ENCODE results near the gene AP1G2. TPM values are rescaled to one million over a fixed set of nuclear protein-coding genes. Genes with fewer than 3 reads are reported as not detected.

Gene AP1G2
- total and polyA plus RNA-seq, 2 of the 13 experiments (the other 11 are each of a cell fraction or from before 2014, with no cell fraction given): 96.9 to 611 TPM

- TF ChIP-seq, protein P1, sequence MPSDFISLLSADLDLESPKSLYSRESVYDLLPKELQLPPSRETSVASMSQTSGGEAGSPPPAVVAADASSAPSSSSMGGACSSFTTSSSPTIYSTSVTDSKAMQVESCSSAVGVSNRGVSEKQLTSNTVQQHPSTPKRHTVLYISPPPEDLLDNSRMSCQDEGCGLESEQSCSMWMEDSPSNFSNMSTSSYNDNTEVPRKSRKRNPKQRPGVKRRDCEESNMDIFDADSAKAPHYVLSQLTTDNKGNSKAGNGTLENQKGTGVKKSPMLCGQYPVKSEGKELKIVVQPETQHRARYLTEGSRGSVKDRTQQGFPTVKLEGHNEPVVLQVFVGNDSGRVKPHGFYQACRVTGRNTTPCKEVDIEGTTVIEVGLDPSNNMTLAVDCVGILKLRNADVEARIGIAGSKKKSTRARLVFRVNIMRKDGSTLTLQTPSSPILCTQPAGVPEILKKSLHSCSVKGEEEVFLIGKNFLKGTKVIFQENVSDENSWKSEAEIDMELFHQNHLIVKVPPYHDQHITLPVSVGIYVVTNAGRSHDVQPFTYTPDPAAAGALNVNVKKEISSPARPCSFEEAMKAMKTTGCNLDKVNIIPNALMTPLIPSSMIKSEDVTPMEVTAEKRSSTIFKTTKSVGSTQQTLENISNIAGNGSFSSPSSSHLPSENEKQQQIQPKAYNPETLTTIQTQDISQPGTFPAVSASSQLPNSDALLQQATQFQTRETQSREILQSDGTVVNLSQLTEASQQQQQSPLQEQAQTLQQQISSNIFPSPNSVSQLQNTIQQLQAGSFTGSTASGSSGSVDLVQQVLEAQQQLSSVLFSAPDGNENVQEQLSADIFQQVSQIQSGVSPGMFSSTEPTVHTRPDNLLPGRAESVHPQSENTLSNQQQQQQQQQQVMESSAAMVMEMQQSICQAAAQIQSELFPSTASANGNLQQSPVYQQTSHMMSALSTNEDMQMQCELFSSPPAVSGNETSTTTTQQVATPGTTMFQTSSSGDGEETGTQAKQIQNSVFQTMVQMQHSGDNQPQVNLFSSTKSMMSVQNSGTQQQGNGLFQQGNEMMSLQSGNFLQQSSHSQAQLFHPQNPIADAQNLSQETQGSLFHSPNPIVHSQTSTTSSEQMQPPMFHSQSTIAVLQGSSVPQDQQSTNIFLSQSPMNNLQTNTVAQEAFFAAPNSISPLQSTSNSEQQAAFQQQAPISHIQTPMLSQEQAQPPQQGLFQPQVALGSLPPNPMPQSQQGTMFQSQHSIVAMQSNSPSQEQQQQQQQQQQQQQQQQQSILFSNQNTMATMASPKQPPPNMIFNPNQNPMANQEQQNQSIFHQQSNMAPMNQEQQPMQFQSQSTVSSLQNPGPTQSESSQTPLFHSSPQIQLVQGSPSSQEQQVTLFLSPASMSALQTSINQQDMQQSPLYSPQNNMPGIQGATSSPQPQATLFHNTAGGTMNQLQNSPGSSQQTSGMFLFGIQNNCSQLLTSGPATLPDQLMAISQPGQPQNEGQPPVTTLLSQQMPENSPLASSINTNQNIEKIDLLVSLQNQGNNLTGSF (CRISPR knock-in tag; IDR thresholded peaks at IDR 0.05): no peak
- no peak for TF ChIP-seq ZNF382 (CRISPR knock-in tag; IDR thresholded peaks at IDR 0.05; ENCODE audit: borderline replicate concordance)
- no peak for TF ChIP-seq ZSCAN21 (CRISPR knock-in tag; IDR thresholded peaks at IDR 0.05; ENCODE audit: borderline replicate concordance)
- TF ChIP-seq EP300 (IDR thresholded peaks at IDR 0.05; ENCODE audit: low read depth in 2 of 2, low read length in 2 of 2): no peak
- peak; percentile 21; the same call in 1 of the 2 replicates for TF ChIP-seq EP300 (CRISPR knock-in tag; IDR thresholded peaks at IDR 0.05; ENCODE audit: borderline replicate concordance)
- TF ChIP-seq ZNF576 (CRISPR knock-in tag; IDR thresholded peaks at IDR 0.05): 0 out of 2 replicates have a peak, but pooled peaks have one; percentile 37
- TF ChIP-seq HCFC1 (IDR thresholded peaks at IDR 0.05; ENCODE audit: low read depth, low read length): no peak
- TF ChIP-seq MXD3 (CRISPR knock-in tag; IDR thresholded peaks at IDR 0.05): no peak
- no peak for TF ChIP-seq SIX4 (CRISPR knock-in tag; IDR thresholded peaks at IDR 0.05)
- TF ChIP-seq, protein P2, sequence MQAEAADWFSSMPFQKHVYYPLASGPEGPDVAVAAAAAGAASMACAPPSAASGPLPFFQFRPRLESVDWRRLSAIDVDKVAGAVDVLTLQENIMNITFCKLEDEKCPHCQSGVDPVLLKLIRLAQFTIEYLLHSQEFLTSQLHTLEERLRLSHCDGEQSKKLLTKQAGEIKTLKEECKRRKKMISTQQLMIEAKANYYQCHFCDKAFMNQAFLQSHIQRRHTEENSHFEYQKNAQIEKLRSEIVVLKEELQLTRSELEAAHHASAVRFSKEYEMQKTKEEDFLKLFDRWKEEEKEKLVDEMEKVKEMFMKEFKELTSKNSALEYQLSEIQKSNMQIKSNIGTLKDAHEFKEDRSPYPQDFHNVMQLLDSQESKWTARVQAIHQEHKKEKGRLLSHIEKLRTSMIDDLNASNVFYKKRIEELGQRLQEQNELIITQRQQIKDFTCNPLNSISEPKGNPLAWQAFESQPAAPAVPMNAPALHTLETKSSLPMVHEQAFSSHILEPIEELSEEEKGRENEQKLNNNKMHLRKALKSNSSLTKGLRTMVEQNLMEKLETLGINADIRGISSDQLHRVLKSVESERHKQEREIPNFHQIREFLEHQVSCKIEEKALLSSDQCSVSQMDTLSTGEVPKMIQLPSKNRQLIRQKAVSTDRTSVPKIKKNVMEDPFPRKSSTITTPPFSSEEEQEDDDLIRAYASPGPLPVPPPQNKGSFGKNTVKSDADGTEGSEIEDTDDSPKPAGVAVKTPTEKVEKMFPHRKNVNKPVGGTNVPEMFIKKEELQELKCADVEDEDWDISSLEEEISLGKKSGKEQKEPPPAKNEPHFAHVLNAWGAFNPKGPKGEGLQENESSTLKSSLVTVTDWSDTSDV (CRISPR knock-in tag; IDR thresholded peaks at IDR 0.05): no peak
- no peak for TF ChIP-seq WIZ (CRISPR knock-in tag; IDR thresholded peaks at IDR 0.05)
- TF ChIP-seq SIN3B (IDR thresholded peaks at IDR 0.05; ENCODE audit: low read length): no peak
- TF ChIP-seq, protein P3, sequence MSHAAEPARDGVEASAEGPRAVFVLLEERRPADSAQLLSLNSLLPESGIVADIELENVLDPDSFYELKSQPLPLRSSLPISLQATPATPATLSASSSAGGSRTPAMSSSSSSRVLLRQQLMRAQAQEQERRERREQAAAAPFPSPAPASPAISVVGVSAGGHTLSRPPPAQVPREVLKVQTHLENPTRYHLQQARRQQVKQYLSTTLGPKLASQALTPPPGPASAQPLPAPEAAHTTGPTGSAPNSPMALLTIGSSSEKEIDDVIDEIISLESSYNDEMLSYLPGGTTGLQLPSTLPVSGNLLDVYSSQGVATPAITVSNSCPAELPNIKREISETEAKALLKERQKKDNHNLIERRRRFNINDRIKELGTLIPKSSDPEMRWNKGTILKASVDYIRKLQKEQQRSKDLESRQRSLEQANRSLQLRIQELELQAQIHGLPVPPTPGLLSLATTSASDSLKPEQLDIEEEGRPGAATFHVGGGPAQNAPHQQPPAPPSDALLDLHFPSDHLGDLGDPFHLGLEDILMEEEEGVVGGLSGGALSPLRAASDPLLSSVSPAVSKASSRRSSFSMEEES (CRISPR knock-in tag; IDR thresholded peaks at IDR 0.05): no peak
- TF ChIP-seq JARID2 (CRISPR knock-in tag; IDR thresholded peaks at IDR 0.05; ENCODE audit: insufficient replicate concordance): no peak
- no peak for TF ChIP-seq FIP1L1 (IDR thresholded peaks at IDR 0.05; ENCODE audit: borderline replicate concordance, insufficient read depth, low read depth, low read length)
- TF ChIP-seq HNRNPH1 (optimal IDR thresholded peaks at IDR 0.05; ENCODE audit: low read depth, low read length): peak; percentile 3
- peak; percentile 26; the same call in 1 of the 2 replicates for TF ChIP-seq ZNF143 (CRISPR knock-in tag; IDR thresholded peaks at IDR 0.05)
- TF ChIP-seq HES4 (CRISPR knock-in tag; IDR thresholded peaks at IDR 0.05; ENCODE audit: borderline replicate concordance): 0 out of 2 replicates have a peak, but pooled peaks have one; percentile 23
Measured at GRCh38 chr14:23558346-23559009, 9.1 kb downstream of the AP1G2 start (continued).
